HG02763 (cell line): ENCODE data around the gene EPHB2.
"Not testable (repeated sequence)": the region's sequence is repeated elsewhere in the genome, so short reads cannot be mapped to it uniquely, and the experiment has no call there.

Experiments
- ATAC-seq: cut with Tn5 transposase; IDR thresholded peaks from one replicate; pipeline ENCODE4 v1.9.1; 2021; ENCODE audit warnings: mild to moderate bottlenecking, moderate library complexity; ENCODE audit not compliant: unreplicated experiment

EPHB2 gene

GRCh38 chr1:22831729-22832413 is 121.2 kb downstream of the EPHB2 start:
- no peak for ATAC-seq

DNA sequence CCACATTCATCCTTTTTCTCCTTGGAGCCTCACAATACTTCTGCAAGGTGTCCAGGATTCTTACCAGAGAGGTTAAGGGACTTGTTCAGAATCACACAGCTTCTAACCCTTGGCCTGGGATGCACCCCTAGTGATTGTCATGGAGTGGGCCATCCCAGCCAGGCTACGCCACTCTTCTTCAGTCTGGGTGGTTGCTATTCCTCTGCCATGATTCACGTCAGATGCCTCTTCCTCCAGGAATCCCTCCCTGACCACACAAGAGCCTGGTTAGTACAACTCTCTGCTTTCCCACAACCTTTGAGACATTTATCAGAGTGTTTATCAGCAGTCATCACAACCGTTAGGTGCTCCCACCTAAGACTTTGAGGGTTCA is 121.8 kb downstream of the EPHB2 start:
- no peak for ATAC-seq

DNA sequence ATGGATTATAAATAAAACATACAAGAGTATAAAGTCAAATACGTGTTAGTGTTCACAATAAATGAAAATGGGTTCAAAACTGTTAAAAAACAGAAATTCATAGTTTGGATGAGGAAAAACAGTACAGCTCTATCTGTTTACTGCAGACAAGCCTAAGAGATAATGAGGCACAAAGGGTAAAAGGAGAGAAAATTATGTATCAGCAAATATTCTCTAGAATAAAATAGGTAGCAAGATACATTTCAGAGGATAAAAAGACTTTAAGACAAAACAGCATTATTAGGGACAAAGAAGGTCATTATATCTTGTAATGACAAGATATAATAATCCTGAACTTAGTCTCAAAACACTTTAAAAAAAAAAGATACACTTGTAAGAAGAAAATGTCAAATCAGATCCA is 123.1 kb downstream of the EPHB2 start:
- no peak for ATAC-seq

- ATAC-seq: not testable (repeated sequence)
Measured at GRCh38 chr1:22834420-22834819, 123.8 kb downstream of the EPHB2 start.

- ATAC-seq: no peak
Measured at GRCh38 chr1:22835636-22836319, 125.1 kb downstream of the EPHB2 start.

DNA sequence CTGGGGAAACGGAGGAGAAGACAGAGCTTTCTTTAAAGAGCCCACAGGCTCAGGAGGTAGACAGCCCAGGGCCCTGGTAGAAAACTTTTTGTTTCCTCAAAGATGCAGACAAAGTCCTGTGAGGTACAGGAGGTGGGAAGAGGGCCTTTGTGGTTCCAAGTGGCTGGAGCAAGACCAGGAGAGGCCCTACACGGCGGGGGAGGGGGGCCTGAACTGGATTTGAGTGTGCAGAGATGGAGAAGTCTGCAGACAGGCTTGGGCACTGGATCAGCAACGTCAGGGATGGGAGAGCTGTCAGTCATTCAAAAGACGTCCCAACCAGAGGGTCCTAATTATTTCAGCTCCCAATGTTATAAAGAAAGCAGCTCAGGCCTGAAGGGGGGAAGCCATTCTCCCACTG is 126.2 kb downstream of the EPHB2 start:
- no peak for ATAC-seq

DNA sequence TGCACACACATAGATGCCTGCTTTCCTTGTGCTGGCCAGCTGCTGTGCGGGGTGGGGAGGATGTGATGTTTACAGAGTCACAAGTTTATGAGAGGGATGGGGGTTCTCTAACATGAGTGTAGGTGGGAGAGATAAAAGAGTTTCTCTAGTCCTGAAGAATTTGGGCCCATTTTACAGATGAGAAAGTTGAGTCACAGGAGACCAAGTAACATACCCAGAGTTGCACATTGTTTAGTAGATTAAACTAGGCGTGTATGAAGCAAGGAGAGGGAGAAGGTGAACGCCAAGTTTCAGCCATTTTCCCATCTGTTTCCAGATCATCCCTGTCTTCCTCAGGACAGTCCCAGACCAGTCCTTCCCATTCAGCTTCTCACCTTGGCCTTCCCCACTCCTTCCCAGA is 126.7 kb downstream of the EPHB2 start:
- no peak for ATAC-seq

- ATAC-seq: no peak
Measured at GRCh38 chr1:22838965-22839364, 128.3 kb downstream of the EPHB2 start.

DNA sequence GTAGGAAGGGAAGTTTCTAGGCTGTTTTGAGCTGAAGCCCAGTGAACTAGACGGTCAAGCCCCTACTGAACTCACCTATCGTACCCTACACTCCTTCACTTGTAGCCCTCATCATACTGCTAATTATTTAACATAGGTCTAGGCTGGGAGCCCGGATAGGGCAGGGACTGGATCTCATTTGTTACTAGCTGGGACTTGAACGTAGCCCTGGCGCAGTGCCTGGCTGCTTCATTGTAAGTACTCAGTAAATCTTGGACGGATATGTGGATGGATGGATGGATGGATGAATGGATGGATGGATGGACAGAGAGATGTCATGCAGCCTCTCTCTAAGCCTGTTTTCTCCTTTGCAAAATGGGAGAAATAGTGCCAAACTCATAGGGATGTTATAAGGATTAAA is 129.2 kb downstream of the EPHB2 start:
- no peak for ATAC-seq

GRCh38 chr1:22841142-22841541 is 130.5 kb downstream of the EPHB2 start:
- ATAC-seq: no peak

DNA sequence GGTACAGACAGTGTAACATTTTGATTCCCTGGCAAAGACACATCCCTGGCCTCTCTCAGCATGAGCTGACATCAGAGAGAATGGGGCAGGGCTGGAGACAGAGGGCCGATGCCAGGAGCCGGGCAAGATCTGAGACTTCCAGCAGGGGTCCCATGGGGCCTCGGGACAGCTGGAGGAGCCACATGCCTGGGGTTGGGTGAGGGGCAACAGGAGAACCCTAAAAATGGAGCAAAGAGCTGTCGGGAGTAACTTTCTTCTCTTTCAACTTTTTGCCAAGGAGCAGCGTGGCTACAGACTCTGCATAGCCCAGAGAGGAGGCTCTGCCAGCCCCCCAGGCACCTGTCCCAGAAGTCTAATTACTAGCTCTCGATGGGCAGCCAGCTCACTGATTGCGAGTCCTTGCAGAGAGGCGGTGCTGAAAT is 131.2 kb downstream of the EPHB2 start:
- no peak for ATAC-seq

- not testable (repeated sequence) for ATAC-seq
Measured at GRCh38 chr1:22843441-22844183, 133.0 kb downstream of the EPHB2 start.

DNA sequence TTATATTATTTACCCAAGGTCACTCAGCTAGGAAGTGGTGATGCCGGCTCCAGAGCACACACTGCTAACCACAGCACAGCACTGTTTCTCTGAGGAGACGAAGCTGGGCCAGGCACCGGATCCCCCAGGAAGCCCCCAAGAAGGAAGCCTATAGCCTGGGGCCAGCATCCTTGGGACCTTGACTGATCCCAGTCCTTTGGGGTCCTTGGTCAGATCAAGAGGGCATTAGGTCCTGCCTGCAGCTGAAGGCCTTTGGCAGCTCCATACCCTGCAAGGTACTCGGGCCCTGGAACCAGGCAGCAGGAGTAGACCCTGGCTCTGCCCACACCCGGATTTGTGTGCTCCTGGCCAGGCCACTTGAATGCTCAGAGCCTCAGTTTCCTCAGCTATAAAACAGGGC is 134.0 kb downstream of the EPHB2 start:
- no peak for ATAC-seq

DNA sequence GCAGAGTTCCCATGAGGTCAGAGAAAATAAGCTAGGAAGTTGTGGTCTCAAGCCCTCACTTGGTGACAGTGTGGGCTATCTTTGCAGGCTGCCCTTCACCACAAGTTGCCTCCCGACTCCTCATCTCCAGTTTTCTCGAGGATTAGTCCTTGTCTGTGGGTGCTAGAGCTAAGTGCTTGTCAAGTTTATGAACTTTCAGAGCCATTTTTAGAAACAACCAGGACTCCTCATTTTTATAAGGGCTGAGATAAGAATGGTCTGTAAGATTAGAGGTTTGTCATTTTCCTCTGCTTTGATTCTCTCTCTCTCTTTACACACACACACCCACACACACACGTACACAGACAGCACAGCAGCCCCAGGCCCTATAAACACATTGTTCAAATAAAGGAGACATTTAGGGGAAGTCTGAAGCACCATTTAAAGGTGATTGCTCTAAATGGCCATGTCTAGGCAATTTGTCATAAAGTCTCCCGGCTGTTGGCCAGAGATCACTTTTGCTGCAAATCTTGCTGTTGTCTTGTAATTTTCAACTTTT is 134.8 kb downstream of the EPHB2 start:
- no peak for ATAC-seq

DNA sequence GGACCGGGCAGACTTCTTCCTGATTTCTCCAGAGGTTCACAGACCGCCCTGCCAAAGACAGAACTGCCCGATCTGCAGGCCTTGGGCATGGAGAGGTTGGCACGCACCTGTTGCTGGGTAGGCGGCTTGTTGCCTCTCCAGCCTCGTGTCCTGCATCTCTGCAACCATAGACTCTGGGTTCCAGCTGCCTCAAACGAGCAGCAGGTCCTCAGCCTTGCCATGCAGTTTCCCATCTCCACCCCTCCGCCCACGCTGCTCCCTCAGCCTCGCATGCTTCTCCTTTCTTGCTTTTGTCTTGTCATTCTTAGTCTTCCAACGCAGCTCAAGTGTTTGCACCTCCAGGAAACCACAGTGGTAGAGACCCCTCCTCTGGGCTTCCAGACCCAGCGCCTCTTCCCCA is 135.8 kb downstream of the EPHB2 start:
- no peak for ATAC-seq

- no peak for ATAC-seq
Measured at GRCh38 chr1:22847249-22847648, 136.6 kb downstream of the EPHB2 start.

DNA sequence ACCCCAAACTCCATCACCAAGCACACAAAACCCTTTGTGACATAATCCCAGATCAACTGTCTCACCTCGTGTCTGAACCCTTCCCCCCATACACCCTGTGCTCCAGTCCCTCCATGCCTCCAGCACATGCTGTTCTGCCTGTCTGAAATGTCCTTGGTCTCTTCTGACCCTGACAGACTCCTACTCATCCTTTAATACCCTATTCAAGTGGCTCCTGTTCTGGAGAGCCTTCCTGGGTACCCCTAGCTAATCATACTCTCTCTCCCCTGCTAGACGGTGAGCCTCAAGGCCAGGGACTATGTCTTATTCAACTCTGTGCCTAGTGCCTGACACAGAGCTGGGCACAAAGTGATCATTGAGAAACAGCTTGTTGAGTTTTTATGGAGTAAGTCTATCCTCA is 137.1 kb downstream of the EPHB2 start:
- ATAC-seq: no peak

DNA sequence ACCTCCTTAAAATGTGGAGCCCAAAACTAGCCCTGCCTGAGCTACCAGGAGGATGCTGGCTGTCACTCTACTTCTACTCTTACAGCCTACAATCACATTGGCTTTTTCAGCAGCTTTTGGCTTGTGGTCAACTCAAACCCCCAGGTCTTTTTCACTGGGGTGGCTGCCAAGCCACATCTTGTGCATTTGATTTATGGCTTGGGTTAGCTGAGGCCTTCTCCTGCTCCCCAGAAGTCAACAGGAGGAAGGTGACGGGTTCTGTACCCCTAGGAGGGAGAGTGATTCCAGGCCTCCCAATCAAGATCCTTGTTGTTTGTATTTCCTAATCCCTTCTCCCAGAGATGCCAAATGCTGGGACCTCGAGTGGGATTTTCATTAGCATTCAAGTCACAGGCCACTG is 137.8 kb downstream of the EPHB2 start:
- no peak for ATAC-seq

DNA sequence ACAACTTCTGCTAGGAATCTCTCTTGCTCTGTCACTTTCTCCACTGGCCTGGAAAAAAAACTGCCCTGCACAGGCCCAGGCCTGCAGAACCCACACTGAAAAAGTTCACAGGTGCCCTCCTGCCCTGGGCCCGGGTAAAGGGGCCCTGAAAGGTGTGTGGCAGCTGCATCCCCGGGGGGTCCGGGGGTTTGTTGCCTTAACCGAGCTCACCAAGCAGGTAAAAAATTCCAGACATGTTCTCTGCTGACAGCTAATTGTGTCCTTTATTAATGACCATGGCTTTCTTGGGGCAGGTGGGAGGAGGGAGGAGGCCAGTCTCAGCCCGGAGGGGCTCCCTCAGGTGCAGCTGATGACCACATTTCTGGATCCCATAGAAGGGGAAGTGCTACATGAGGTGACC is 139.1 kb downstream of the EPHB2 start:
- no peak for ATAC-seq

- ATAC-seq: no peak
Measured at GRCh38 chr1:22850281-22850680, 139.6 kb downstream of the EPHB2 start.

GRCh38 chr1:22850681-22851080 is 140.0 kb downstream of the EPHB2 start:
- ATAC-seq: no peak

DNA sequence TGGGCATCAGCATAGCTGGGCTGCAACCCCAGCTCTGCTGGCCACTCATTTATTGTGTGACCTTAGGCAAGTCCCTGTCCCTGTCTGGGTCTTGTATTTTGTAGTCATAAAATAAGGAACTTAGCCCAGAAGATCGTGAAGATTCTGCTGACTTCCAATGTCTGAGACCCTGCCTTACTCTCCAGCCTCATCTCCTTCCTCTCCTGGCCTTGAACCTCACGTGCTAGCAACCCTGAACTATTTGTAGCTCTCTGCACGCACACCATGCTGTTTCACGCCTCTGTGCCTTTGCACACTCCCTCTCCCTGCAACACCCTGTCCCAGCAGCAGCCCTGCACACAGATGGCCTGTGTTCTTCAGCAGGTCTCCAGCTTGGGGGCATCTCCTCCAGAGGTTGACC is 140.9 kb downstream of the EPHB2 start:
- ATAC-seq: no peak
